Erythroblast (primary cell): Measurements from ENCODE around the gene HEXIM1.

Experiments used
- GATA1 ChIP-seq: IDR thresholded peaks from 2 replicates; pipeline ENCODE4 v1.6.1; 2011; ENCODE audit warnings: low read depth, mild to moderate bottlenecking, control low read depth, low read length, moderate library complexity
- POLR2A ChIP-seq: IDR thresholded peaks from 2 replicates; pipeline ENCODE4 v1.6.1; 2011; ENCODE audit warnings: mild to moderate bottlenecking, low read length

DNA sequence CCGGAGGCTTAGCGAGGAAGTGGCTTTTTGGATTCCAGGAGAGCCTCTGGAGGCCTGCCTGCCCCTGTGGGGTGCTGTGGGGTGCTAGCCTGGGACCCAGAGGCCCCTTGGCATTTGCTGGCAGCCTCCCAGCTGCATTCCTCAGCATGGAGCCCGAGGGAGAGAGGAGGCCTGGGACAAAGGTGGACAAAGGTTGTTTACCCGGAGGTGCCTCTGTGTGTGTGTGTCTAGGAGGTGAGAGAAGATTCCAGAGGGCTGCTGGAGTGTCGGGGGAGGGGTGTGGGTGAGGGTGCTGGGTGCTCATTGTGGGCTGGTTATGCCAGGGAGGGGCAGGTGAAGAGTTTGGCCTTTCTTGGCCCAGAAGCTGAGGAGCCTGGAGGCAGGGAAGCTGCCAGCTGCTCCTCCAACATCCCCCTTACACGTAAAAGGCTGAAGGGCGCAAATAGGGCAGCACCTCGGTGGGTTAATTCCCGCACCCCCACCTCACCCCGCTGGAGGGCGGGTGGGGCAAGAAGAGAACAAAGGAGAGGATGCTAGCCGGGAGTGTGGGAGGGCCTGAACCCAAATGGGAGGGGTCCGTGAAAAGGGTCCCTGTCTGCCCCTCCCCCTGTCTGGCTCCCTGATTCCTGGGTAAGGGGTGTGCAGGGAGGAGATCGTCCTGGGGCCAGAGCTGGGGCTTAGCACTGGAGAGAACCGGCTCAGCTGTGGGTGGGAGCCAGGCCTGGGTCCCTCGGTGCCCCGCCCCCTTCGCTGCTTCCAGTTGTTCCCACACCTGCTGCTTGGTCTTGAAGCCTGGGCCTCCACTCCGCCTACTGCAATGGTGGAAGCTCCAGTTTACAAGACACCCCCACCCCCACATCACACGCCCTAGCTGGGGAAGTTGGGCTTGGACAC, 23.3 kb downstream of the HEXIM1 start:
- TF ChIP-seq POLR2A, result no peak
- no peak for TF ChIP-seq GATA1
